Fibroblast of skin of back (primary cell): ENCODE measurements around the gene FTO.

Experiments
- DNase-seq: peaks from one replicate; pipeline ENCODE4 v3.0.0-alpha.2; 2013

Gene FTO

DNA sequence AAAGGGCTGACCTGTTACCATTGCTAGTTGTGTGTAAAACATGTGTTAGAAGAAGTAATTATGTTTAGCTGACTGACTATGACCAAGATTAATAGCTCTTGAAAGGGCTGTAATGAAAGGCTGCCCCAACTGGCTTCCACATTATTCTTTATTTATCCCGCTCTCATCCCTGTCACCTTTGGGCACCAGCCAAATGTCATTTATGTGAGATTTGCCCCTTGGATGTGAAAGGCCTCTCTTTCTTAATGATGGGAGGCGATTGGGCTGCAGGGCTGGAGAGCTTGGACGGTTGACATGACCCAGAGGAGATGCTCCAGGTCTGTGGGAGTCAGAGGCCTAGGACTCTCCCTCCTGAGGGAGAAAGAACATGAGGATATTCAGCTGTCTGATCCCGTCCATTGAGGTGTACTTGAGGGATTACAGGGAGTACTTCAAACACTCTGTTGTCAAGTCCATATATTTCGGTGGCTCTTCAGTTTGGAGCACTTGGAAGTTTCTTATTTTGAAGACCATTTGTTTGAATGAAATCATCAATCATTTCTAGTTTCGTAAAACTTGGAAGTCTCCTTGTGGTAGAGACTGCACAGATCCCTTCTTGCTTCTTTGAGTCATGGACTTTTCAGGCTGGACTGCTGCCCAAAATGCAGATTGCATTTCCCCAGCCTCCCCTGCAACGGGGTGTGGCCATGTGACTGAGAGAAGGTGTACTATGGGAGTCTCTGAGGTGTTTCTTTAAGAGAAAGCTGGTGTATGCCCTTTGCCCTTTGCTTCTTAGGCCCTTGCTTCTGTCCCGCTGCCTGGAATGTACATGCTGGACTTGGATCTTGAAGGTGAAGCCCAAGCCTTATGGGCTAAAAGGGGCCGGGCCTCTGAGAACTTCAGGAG, 51.3 kb downstream of the FTO start:
- no peak for DNase-seq

DNA sequence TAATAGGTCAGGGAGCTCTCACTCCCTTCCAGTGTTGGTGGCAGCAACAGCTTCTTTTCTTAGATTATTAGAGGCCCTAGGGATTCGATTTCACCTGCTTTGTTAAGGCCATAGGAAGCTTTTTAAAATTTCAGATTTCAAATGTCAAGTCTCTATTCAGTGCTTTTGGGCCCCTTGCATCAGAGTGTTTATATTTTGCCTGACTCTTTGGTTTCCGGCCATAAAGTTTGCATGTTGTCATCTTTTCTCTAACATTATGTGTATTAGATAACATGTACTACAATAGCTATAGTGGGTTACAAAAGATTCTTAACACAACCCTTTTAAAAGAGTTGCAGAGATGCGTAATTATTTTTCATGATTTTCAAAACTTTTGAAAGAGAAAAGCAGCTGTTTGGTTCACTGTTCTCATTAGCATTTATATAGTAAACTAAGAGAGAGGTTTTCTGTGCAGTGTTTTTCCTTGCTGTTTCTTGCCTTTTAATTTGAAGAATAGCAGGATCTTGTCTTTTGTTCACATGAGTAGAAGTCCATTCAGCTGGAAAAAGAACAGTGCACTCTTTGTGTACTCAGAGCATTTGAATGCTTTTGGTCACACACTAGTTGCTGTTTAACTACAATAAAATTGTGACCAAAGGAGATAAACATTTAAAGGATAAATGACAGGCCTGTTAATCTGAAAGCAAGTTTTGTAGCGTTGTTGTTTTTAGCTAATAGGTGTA, 52.5 kb downstream of the FTO start:
- no peak for DNase-seq

DNA sequence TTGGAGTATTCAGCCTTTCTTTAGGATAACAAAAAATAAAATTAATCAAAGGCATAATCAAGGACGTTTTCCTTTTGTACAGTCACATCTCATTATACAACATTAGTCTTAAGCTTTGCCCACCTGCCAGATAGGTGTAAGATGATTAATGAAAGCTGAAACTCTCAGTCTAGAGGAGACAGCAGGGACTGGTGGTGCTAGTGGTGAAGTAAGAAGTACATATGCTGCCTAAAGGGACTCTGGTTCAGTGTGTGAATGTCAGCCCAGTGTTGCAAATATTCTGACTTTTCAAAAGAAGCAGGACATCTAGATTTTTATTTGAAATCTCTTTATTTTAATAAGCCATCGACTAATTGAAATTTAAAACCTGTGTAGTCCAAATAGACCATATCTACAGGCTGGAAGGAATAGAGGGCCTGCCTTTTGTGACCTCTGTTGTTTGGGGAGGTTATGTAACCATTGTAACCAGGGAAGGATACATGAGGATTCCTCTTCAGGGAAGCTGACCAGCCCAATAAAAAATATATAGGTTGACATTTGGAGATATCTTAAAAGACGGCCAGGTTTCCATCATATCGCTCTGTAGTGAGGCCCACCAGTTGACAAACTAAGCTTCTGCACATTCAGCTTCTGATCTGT, 54.1 kb downstream of the FTO start:
- DNase-seq, result no peak

DNA sequence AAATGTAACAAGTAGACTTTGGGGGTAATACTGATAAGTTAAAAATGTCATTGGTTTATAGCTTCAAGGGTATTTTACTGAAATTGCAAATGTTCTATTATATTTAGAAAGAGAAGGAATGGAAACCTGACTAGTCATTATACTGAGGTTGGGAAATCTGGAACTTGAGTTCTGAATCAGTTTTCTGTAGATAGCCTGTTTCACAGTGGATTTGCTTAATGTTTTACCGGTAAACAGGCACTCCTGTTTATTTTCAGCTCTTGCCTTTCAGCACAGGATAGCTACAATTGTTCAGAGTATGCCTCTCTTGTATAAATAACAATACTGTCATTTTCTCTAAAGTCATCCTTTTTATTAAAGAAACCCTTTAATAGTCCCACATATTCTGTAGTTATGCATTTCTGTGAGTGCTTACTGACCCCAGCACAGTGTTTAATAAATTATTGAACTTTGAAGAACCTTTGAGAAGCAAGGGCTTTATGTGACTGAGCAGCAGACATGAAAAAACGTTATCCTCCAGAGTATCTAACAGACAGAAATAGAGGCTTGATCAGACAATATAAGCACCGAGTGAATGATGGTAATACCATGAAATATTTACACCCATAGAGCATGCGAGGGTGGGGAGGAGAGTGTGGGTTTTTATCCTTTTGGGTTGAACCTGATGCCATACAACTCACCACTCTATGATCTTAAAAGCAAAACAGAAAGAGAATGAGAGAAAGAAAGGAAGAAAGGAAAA, 58.2 kb downstream of the FTO start:
- no peak for DNase-seq

DNA sequence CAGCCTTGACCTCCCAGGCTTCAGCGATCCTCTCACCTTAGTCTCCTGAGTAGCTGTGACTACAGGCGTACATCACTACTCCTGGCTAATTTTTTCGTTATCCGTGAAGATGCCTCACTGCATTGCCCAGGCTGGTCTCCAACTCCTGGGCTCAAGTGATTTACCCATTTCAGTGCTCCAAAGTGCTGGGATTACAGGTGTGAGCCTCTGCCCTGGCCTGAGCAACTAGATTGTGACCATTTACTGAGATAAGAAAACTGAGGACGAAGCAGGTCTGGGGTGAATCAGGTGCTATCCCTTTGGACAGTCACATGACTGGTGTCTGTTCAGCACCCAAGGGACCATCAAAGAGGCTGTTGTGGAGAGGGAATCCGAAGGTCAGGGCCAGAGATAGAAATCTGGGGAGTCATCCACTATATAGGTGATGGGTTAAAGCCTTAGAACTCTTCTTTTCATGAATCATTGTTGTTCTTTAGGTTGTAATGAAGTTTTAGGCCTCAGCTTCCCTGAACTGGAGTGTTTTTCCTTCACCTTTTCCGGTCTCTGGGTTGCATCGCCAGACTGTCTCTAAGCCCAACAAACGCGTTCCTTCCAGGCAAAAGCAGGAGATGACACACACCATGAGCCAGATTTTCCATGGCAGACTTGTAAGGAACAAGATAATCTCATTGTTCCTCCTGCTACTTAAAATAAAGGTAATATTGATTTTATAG, 62.5 kb downstream of the FTO start:
- DNase-seq, result peak; percentile 40

DNA sequence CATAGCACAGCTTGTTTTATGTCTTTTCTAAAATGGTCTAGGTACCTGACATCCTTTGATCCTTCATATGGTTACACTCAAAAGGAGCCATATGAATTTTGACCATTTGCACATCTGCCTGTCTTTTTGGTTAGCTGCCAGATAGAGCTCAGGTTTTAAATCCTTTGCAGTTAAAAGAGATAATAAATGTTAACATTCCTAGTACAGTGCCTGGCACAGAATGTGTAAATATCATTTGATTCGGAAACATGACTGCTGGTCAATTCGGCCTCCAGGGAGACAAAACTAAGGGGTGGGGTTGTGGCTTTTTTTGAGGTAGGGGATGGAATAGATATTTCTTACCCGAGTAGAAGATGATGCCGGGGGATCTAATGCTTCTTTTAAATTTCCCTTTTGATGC, 64.2 kb downstream of the FTO start:
- DNase-seq, result no peak

DNA sequence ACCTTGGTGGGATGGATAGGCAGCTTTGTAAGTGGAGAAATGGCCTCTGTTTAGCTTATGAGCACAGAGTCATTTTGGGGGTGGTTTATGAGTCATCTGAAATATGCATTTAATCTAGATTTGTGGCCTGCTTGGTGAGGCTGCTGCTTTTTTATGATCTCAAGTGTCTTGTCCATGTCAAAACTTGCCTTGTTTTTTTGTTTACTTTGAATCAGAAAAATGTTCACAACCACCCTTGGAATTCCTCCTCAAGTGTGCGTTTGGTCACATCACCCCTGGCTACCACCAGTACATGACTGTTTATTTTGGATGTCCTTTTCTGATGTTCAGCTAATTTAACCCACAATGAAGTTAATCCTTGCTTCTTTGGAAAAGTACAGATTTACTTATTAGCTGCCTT, 64.6 kb downstream of the FTO start:
- peak; percentile 97 for DNase-seq

DNA sequence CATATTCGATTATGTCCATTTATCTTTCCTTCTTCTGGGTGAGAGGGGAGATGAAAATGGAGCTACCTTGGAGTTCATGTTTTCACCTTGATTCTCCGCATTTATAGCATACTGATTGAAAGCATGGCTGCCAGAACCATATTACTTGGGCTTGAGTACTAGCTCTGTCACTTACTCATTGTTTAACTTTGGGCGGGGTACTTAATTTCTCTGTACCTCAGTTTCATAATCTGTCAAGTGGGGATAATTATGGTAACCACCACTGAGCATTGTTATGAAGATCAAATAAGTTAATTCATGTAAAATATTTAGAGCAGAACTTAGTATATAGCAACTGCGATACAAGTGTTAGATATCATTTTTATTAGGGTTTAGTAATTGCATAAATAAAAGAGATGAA, 65.2 kb downstream of the FTO start:
- DNase-seq, result no peak

DNA sequence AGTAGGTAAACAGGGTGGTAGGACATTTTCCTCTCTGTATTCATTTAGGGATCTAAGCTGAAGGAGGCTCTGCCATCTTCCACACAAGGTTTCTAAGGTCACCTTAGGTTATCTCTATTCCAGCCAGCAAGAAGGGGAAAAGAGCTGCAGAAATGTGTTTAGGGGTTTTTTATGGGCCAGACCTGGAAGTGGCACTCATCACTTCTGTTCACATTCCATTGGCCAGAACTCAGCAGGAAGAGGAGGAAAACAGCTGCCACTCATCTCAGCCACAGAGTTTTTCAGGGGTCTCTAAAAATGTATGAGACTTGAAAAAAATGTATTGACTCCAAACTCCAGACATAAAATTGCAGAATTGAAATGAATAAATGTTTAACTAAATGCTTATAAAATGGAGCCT, 65.8 kb downstream of the FTO start:
- no peak for DNase-seq

DNA sequence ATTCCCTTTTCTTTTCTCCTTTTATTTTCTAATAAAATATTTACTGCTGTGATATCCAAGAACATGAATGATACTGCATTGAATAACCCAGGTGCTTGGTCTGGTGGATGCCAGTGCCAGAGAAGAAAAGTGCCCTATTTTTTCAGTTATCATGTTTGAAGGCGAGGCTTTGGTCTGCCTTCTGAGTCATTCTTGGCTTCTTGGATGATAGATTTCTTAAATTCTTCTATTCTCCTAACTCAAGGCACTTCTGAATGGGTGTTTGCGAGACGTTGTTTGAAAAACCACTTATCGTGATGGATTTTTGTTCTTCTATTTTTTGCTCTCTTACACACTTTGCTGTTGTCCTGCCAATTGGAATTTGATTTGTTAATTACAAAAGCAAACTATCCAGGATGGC, 66.7 kb downstream of the FTO start:
- no peak for DNase-seq

DNA sequence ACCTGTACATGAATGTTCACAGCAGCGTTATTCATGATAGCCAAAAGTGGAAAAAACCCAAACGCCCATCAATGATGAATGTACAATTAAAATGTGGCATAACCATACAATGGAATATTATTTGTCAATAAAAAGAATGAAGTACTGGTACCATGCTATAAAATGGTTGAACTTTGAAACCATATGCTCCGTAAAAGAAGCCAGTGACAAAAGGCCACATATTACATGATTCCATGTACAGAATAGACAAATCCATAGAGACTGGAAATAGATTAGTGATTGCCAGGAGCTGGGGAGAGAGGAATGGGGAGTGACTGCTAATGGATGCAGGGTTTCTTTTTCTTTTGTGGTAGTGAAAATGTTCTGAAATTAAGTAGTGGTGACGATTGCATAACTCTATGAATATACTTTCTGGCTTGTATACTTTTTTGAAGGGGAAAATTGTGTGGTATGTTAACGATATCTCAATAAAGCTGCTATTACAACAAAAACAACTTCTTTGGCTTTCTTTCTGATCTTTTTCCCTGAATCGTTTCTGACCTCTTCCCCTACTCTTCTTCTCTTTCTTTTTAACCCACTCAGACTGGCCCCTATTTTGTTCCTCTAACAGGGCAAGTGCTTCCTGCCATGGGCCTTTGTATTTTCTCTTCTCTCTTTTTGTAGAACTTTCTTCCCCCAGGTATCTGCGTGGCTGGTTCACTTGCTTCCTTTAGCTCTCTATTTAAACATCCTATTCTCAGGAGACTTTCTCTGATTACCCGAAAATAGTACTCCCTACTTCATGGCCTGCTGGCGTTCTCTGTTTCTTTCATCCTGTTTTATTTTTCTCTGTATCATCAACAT, 67.9 kb downstream of the FTO start:
- no peak for DNase-seq

DNA sequence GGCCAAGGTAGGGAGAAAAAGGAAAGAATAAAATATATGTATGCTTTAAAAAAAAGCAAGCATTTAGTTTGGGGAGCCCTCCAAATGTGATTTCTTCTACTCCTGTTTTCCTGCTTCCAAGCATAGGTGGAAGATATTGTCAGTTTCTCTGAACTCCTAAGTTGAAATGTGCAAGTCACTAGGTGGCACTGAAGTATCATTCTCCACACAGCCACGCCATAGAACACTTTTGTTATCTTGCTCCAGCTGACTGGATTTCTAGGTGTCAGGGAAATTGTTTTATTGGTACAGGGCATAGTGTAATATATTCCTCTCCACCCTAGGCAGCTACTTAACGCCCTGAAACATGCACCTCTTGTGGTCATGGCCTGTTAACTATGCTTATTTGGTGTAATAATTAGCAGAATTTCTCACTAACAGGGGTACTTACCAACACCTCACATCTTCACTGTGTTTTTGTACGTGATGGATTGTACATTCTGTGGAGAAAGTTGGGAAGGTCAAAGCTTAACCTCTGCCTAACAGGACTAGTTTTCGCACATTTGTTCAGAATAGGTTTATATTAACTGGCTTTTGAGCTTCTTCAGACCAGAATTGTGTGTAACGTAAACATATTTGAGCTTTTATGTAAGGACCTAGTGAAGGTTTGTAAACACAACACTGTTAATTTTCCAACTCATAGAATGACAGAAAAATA, 69.3 kb downstream of the FTO start:
- peak; percentile 78 for DNase-seq

DNA sequence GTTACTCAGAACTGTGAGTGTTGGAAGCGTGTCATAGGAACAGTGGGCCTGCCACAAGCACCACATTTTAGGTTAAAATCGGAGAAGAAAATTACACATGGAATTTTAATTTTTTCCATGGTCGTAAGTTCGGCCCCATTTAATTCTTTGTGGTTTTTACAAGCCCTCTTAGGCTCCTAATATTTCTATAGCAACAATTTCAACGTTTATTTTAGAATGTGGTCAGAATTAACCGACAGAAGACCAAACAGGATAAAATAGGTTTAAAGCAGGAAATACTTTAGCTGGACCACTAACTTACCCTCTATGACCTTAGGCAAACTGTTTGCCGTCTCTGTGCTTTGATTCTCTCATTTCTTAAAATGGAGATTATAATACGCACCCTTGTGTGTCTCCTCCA, 69.9 kb downstream of the FTO start:
- DNase-seq, result no peak

DNA sequence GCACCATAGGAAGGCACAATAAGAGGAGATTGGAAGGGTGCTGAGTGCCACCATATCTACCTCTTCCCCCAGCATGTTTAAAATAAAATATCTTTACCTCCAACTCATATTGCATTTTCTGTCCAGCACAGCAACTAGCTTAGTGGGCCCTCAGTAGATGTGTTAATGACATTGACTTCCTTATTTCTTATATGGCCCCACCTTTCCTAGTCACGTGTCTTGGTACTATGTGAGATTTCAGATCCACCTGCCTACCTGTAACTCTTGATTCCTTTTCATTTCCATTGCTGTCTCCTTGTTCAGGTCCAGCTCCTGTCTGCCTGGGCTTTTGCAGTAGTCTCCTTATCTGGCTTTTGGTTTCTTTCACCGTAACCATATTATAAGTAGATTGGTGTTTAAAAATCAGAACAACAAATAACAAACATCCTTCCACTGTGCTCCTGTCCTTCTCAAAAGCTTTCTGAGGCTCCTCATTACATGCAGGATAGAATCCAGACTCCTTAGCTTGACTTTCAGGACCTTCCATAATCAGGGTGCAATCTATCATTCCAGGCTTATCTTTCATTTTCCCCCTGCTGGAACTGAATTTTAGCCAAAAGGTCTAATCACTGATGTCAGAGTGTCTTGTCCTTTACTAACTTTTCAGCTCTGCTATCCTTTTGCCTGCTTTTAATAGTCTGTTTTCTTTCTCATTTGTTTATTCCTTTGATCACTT, 71.3 kb downstream of the FTO start:
- peak; percentile 11 for DNase-seq

DNA sequence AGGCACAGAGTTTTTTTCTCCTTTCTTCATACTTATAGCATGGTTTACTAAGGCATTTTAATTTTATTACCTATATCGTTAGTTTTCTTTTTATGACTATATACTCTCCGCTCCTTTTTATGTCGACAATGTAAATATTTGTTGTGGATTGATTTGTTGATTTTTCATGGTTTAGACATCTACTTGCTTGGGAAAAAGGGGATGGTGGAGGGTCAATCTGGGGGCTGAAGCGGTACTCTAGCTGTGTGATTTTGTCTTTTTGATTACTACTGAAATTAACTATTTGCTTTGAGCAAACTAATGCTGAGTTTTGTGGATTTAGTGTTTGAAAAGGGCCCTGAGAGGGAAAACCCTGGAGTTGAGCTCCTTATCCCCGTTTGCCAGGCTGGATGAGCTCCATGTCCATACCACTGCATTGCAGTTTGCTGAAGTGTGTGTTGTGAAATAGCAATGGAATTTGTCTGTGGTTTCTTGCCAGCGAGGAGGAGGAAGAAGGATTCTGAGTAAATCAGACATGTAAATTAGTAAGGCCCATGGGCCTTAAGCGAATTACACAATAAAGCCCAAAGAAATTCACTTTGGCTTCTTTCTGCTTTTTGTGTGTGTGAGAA, 72.0 kb downstream of the FTO start:
- peak; percentile 96 for DNase-seq

DNA sequence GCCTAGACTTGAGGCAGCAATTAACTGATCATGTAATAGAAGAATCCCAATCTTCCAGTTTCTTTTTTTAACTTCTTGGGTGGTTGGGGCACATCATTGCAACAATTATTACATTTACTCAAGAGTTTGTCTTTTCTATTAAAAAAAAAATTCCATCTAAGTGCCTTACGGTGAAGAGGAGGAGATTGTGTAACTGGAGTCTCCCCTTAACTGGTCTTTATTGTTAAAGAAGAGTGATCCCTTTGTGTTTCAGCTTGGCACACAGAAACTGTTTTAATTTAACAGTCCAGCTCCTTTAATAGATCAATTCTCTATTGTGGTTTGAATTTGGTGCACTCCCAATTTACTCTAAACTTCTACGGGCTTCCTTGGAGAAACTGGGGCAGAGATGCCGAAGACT, 75.2 kb downstream of the FTO start:
- DNase-seq, result no peak

DNA sequence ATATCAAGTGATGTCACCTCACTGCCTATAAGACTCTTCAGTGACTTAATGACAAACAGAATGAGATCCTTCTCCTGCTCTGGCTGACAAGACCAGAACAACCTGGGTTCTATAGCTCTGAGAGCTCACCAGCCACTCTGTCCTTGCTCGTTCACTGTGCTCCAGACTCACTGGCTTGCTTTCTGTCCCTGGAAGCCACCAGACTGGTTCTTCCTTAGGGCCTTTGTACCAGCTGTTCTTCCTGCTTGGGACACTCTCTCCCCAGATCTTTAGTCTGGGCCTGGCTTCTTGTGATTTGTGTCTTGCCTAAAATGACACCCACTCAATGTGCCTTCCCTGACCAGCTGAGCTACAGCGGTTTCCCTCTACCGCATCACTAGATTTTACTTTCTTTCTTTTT, 76.1 kb downstream of the FTO start:
- no peak for DNase-seq

DNA sequence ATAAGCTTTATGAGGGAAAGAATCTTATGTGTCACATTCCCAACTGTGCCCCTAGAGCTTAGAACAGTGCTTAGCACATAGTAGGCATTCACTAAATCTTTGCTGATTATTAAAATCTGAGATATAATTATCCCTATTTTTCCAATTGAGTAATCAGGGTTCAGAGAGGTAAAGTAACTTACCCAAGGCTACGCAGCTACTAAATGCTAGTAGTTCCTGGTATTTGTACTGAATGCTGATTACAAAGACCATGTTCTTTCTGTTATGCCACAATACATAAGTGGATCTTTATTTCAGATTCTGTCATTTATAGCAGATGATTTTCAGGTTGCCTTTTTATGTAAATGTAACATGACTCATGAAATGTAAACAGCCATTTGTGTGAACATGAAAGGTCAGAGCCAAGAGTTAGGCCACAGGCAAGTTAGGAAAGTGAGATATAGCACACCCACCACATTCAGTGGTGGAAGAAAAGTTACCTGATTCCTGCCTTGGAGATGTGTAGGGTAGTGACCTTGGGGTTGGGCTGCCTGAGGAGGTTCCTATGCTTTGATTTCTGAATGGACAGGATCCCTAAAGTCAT, 77.2 kb downstream of the FTO start:
- no peak for DNase-seq

DNA sequence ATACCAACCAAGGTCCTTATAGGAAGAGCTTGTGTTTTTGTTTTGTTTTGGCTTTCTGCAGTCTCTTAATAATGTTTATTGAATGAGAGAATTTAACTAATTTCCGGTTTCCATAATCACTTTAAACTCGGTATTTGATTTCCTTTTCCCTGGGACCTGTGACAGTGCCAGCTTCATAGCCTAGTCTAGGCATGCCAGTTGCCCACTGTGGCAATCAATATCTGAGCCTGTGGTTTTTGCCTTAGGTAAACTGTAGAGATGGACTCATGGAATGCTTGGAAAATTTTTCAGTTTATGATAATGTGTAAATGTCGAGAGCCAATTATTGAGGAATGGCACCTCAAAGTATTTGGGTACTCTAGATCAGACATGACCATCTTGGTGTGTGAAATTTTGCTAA, 78.2 kb downstream of the FTO start:
- no peak for DNase-seq
